Measurements from ENCODE around the gene RAB37. TPM values are rescaled to one million over a fixed set of nuclear protein-coding genes. Genes with fewer than 3 reads are reported as not detected.
A peak's percentile ranks its signal among the peaks of the same experiment; 100 is the strongest.

The RAB37 gene
- total RNA-seq, 1 donor from 2014 or later, result 0.38 TPM

DNA sequence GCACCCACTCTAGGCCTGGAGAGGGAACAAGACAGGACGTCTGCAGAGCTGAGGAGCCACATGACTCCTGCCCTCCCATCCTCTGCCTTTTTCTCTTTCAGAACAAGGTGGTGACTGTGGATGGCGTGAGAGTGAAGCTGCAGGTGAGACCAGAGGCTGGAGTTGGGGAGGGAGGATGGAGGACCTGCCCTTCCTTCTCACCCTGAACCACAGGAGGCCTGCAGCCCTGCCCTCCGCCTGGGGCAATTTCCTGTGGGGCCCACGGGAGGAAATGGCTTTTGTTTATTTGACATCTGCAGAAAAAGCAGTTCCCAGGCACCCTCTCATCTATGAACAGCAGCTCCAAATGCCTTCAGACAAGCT is 5.1 kb downstream of the RAB37 start:
- peaks cover 23% of the 10 kb centered on the region for H3K4me1 Mint-ChIP-seq
- no peak overlapping the region for H3K4me3 Mint-ChIP-seq
- TF ChIP-seq, protein P1, sequence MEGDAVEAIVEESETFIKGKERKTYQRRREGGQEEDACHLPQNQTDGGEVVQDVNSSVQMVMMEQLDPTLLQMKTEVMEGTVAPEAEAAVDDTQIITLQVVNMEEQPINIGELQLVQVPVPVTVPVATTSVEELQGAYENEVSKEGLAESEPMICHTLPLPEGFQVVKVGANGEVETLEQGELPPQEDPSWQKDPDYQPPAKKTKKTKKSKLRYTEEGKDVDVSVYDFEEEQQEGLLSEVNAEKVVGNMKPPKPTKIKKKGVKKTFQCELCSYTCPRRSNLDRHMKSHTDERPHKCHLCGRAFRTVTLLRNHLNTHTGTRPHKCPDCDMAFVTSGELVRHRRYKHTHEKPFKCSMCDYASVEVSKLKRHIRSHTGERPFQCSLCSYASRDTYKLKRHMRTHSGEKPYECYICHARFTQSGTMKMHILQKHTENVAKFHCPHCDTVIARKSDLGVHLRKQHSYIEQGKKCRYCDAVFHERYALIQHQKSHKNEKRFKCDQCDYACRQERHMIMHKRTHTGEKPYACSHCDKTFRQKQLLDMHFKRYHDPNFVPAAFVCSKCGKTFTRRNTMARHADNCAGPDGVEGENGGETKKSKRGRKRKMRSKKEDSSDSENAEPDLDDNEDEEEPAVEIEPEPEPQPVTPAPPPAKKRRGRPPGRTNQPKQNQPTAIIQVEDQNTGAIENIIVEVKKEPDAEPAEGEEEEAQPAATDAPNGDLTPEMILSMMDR (IDR thresholded peaks at IDR 0.05; ENCODE audit: unreplicated experiment), result no peak
- H3K27me3 Mint-ChIP-seq (ENCODE audit: low read depth), result peaks cover 35% of the 10 kb centered on the region
- H3K9me3 Mint-ChIP-seq, result no peaks in the 10 kb centered on the region
- no peak overlapping the region for H3K27ac Mint-ChIP-seq
- no peaks in the 10 kb centered on the region for H3K36me3 Mint-ChIP-seq
- no peak for DNase-seq (ENCODE audit: low spot score in 2 of 2, unreplicated experiment in 2 of 2)

GRCh38 chr17:74742978-74743545 is 6.0 kb downstream of the RAB37 start:
- no peak for DNase-seq (ENCODE audit: low spot score in 2 of 2, unreplicated experiment in 2 of 2)
- no peaks in the 10 kb centered on the region for H3K36me3 Mint-ChIP-seq
- H3K27me3 Mint-ChIP-seq (ENCODE audit: low read depth), result peaks cover 26% of the 10 kb centered on the region
- H3K4me3 Mint-ChIP-seq, result no peak overlapping the region
- TF ChIP-seq, protein P1 (IDR thresholded peaks at IDR 0.05; ENCODE audit: unreplicated experiment), result no peak
- peaks cover 22% of the 10 kb centered on the region for H3K4me1 Mint-ChIP-seq
- H3K27ac Mint-ChIP-seq, result no peak overlapping the region
- no peaks in the 10 kb centered on the region for H3K9me3 Mint-ChIP-seq

- H3K4me3 Mint-ChIP-seq, result no peak overlapping the region
- no peaks in the 10 kb centered on the region for H3K9me3 Mint-ChIP-seq
- H3K4me1 Mint-ChIP-seq, result peaks cover 21% of the 10 kb centered on the region
- H3K27me3 Mint-ChIP-seq (ENCODE audit: low read depth), result peaks cover 19% of the 10 kb centered on the region
- no peaks in the 10 kb centered on the region for H3K36me3 Mint-ChIP-seq
- TF ChIP-seq, protein P1 (IDR thresholded peaks at IDR 0.05; ENCODE audit: unreplicated experiment), result no peak
- no peak for DNase-seq (ENCODE audit: low spot score in 2 of 2, unreplicated experiment in 2 of 2)
- no peak overlapping the region for H3K27ac Mint-ChIP-seq
These were observed 6.7 kb downstream of the RAB37 start for GRCh38 chr17:74743755-74744154.

DNA sequence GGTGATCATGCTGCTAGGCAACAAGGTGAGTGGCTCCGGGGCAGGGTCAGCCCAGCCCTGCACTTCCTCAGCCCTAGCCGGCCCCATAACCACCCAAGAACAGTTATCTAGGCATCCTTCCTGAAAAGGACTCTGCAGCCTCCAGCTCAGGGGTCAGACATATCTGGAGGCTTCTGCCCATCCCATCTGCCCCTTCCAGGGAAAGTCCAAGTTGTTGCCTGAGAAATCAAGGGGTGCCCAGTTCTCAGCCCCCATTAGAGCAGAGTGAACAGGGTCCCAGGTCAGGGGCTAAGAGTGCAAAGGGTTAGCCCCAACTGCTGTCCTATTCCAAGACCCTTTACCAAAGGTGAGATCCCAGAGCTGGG is 7.3 kb downstream of the RAB37 start:
- Mint-ChIP-seq H3K4me3 (no peak overlapping the region), H3K27me3 (ENCODE audit: low read depth) (peaks cover 13% of the 10 kb centered on the region), H3K27ac (no peak overlapping the region), H3K4me1 (peaks cover 19% of the 10 kb centered on the region), H3K36me3 (no peaks in the 10 kb centered on the region), H3K9me3 (no peaks in the 10 kb centered on the region)
- DNase-seq (ENCODE audit: low spot score in 2 of 2, unreplicated experiment in 2 of 2), result no peak
- TF ChIP-seq, protein P1 (IDR thresholded peaks at IDR 0.05; ENCODE audit: unreplicated experiment), result no peak

DNA sequence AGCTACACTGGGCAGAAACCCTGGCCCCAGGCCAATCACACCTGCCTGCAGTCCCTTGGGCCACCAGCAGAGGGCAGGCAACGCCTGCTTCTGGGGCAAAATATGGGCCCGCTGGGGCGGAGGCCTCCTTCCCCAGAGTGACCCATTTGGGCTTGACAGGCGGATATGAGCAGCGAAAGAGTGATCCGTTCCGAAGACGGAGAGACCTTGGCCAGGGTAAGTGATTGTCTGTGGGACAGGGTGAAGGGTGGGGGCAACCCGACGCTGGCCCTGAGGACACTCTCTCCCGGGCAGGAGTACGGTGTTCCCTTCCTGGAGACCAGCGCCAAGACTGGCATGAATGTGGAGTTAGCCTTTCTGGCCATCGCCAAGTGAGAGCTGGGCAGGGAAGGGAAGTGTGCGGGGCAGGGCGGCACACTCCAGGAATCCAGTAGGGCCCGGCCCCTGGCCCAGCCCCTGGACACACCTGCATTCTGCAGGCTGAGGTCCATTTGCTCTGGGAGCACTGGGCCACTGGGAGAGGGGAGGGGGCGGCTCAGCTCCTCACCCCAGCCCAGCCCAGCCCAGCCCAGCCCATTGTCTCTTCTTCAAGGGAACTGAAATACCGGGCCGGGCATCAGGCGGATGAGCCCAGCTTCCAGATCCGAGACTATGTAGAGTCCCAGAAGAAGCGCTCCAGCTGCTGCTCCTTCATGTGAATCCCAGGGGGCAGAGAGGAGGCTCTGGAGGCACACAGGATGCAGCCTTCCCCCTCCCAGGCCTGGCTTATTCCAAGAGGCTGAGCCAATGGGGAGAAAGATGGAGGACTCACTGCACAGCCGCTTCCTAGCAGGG is 7.9 kb downstream of the RAB37 start:
- Mint-ChIP-seq H3K27me3 (ENCODE audit: low read depth) (peaks cover 9% of the 10 kb centered on the region), H3K9me3 (no peaks in the 10 kb centered on the region), H3K36me3 (no peaks in the 10 kb centered on the region), H3K27ac (peak overlapping the region; percentile 48), H3K4me1 (peaks cover 24% of the 10 kb centered on the region), H3K4me3 (peak overlapping the region; percentile 49)
- peak; percentile 62 to 96 for DNase-seq (ENCODE audit: low spot score in 2 of 2, unreplicated experiment in 2 of 2)
- TF ChIP-seq, protein P1 (IDR thresholded peaks at IDR 0.05; ENCODE audit: unreplicated experiment), result peak; percentile 99
